K562 (cell line): Measurements from ENCODE around the gene NRF1. TPM values are rescaled to one million over a fixed set of nuclear protein-coding genes. Genes with fewer than 3 reads are reported as not detected.

Experiments
- ATAC-seq: fragments of 200-7000 bp; cut with Tn5 transposase; 3 replicates; pipeline ENCODE4 v1.9.1; 2020; ENCODE audit warnings: moderate library complexity
- BruUV-seq: library from RNA; stranded (reverse); fragments of 400-500 nt; replicated peaks from 2 replicates; lab custom pipeline; 2021; lab: Mats Ljungman, UMichigan
- CTCF ChIA-PET: fragments of 300-600 bp; formaldehyde crosslinking; extraction: SDS; loops from one replicate; lab custom pipeline; 2021; ENCODE audit warnings: low intra/inter-chr PET ratio; lab: Yijun Ruan, JAX
- POLR2A ChIA-PET: fragments of 300-600, 350-650 bp; sonication (Branson Sonifier 250); formaldehyde crosslinking; extraction: SDS; loops from one replicate; lab custom pipeline; 2021; ENCODE audit warnings: antibody characterized with exemption, inconsistent platforms; lab: Yijun Ruan, JAX
- DNase-seq, 4 experiments: peaks; one replicate each; pipeline versions ENCODE4 v3.0.0 to v3.0.0-alpha.2; 2011 to 2018; ENCODE audit warnings: low spot score in 3 of 4, mixed read lengths in 3 of 4; ENCODE audit errors: extremely low read depth in 1 of 4
- FAIRE-seq: peaks from 2 replicates; lab custom pipeline; 2011; peaks lifted over from hg19 to GRCh38; lab: Jason Lieb, UNC
- H2AFZ ChIP-seq: 2 replicates; pipeline ENCODE4 v1.6.0; 2011; ENCODE audit warnings: low read depth, low read length, control low read depth, inconsistent platforms
- H3K27ac ChIP-seq: fragments of 200-600 bp; 3 replicates; pipeline ENCODE4 v1.8.0; 2011; ENCODE audit warnings: low read depth, mild to moderate bottlenecking, control low read depth, inconsistent platforms, low read length, moderate library complexity, mixed read lengths; ENCODE audit errors: extremely low read depth
- H3K27me3 ChIP-seq, 2 experiments: fragments of 300-600 bp in 1 of 2; 2 replicates in 1 of 2; 3 replicates in 1 of 2; pipeline versions ENCODE4 v1.6.0 to v1.8.0; 2011; ENCODE audit warnings: inconsistent platforms in 2 of 2, low read length in 2 of 2, mild to moderate bottlenecking in 1 of 2, mixed read lengths in 1 of 2, moderate library complexity in 1 of 2; ENCODE audit not compliant: control insufficient read depth in 2 of 2, insufficient read depth in 2 of 2
- H3K36me3 ChIP-seq: fragments of 300-600 bp; 3 replicates; pipeline ENCODE4 v1.8.0; 2011; ENCODE audit warnings: mild to moderate bottlenecking, low read length, inconsistent platforms; ENCODE audit not compliant: control insufficient read depth, insufficient read depth
- H3K4me1 ChIP-seq, 2 experiments: fragments of 200-600 bp in 1 of 2; replicated peaks in 1 of 2; 2 replicates in 1 of 2; 3 replicates in 1 of 2; pipeline versions ENCODE4 v1.5.1 to v1.8.0; 2011; ENCODE audit warnings: inconsistent platforms in 2 of 2, low read length in 2 of 2, mild to moderate bottlenecking in 1 of 2, mixed read lengths in 1 of 2, moderate library complexity in 1 of 2; ENCODE audit not compliant: control insufficient read depth in 2 of 2, insufficient read depth in 2 of 2
- H3K4me2 ChIP-seq: 2 replicates; pipeline ENCODE4 v1.6.1; 2011; ENCODE audit warnings: low read length, control low read depth, inconsistent platforms, mixed read lengths; ENCODE audit not compliant: insufficient read depth
- H3K4me3 ChIP-seq: fragments of 200-600 bp; sonication (generic), shearing (Covaris generic); 2 replicates; pipeline ENCODE4 v1.5.1; 2016; ENCODE audit warnings: control low read depth, inconsistent platforms
- H3K79me2 ChIP-seq: fragments of 200-600 bp; 3 replicates; pipeline ENCODE4 v1.8.0; 2011; ENCODE audit warnings: low read length, inconsistent platforms; ENCODE audit not compliant: control insufficient read depth, insufficient read depth
- H3K9ac ChIP-seq, 2 experiments: 2 replicates each; pipeline versions ENCODE4 v1.6.0 to v1.6.1; 2011; ENCODE audit warnings: low read depth in 2 of 2, low read length in 2 of 2, control low read depth in 1 of 2, inconsistent platforms in 1 of 2, mild to moderate bottlenecking in 1 of 2, mixed read lengths in 1 of 2; ENCODE audit not compliant: insufficient read depth in 1 of 2
- H3K9me1 ChIP-seq: one replicate; pipeline ENCODE4 v1.6.0; 2011; ENCODE audit warnings: inconsistent platforms, mild to moderate bottlenecking, low read length, moderate library complexity; ENCODE audit not compliant: control insufficient read depth, insufficient read depth
- H3K9me3 ChIP-seq: replicated peaks from 2 replicates; pipeline ENCODE4 v1.5.1; 2011; ENCODE audit warnings: low read depth, low read length, inconsistent platforms; ENCODE audit not compliant: control insufficient read depth, insufficient read depth
- H4K20me1 ChIP-seq: replicated peaks from 2 replicates; pipeline ENCODE4 v1.6.1; 2011; ENCODE audit warnings: low read length, inconsistent platforms, mixed read lengths; ENCODE audit not compliant: control insufficient read depth, insufficient read depth
- ARID1B ChIP-seq: fragments of 450-650 bp; IDR thresholded peaks from 2 replicates; pipeline ENCODE4 v1.6.1; 2016; ENCODE audit warnings: antibody characterized with exemption, mild to moderate bottlenecking, inconsistent platforms
- C11orf30 ChIP-seq: fragments of 450-650 bp; IDR thresholded peaks from 2 replicates; pipeline ENCODE4 v1.6.1; 2016; ENCODE audit warnings: low read depth, mild to moderate bottlenecking
- CBFA2T3 ChIP-seq: fragments of 450-650 bp; IDR thresholded peaks from 2 replicates; pipeline ENCODE4 v1.6.1; 2017
- CBX2 ChIP-seq: fragments of 200-600 bp; sonication (generic); IDR thresholded peaks from one replicate; pipeline ENCODE4 v1.6.1; 2012; ENCODE audit warnings: mild to moderate bottlenecking, low read length, inconsistent platforms; ENCODE audit not compliant: insufficient read depth, poor library complexity, severe bottlenecking
- FOXP1 ChIP-seq: sonication (generic); formaldehyde crosslinking; IDR thresholded peaks from 2 replicates; pipeline ENCODE4 v1.8.0; 2022; ENCODE audit warnings: mild to moderate bottlenecking, missing genetic modification reagents
- HOXB6 ChIP-seq: fragments of 250-450 bp; sonication (Bioruptor Pico); IDR thresholded peaks from 2 replicates; pipeline ENCODE4 v1.5.1; 2022; ENCODE audit warnings: mild to moderate bottlenecking, borderline replicate concordance
- L3MBTL2 ChIP-seq: fragments of 450-650 bp; IDR thresholded peaks from 2 replicates; pipeline ENCODE4 v1.6.1; 2016; ENCODE audit warnings: mild to moderate bottlenecking, moderate library complexity
- MAFK ChIP-seq: IDR thresholded peaks from 2 replicates; pipeline ENCODE4 v1.6.1; 2011; ENCODE audit warnings: low read length, improper control_type of control experiment
- NFIC ChIP-seq: fragments of 450-650 bp; IDR thresholded peaks from 2 replicates; pipeline ENCODE4 v1.6.1; 2017; ENCODE audit warnings: mild to moderate bottlenecking, inconsistent platforms
- ZNF165 ChIP-seq: fragments of 250-450 bp; sonication (Bioruptor Pico); IDR thresholded peaks from 2 replicates; pipeline ENCODE4 v1.4.0; 2020; ENCODE audit warnings: borderline replicate concordance
- ZNF311 ChIP-seq: fragments of 250-450 bp; sonication (Bioruptor Pico); IDR thresholded peaks from 2 replicates; pipeline ENCODE4 v1.4.0; 2020; ENCODE audit warnings: mild to moderate bottlenecking, moderate library complexity
- ZNF316 ChIP-seq: fragments of 450-650 bp; IDR thresholded peaks from 2 replicates; pipeline ENCODE4 v1.6.1; 2016
- ZNF436 ChIP-seq: fragments of 250-450, 450-650 bp; sonication (Bioruptor Pico); formaldehyde crosslinking; IDR thresholded peaks from 2 replicates; pipeline ENCODE4 v1.7.0; 2020; ENCODE audit warnings: mild to moderate bottlenecking
- WGBS: fragments of 100-300 bp; shearing (Covaris generic); methylation state at CpG from one replicate; pipeline ENCODE4 v1.1.6; 2016; ENCODE audit warnings: low coverage, mixed read lengths; ENCODE audit not compliant: insufficient coverage; ENCODE audit errors: missing lambda C conversion rate; 5-methylcytosine and 5-hydroxymethylcytosine counted together
- in situ Hi-C: fragments of 300-500 bp; cut with MboI; formaldehyde crosslinking; loops from 4 replicates; pipeline ENCODE4 v1.15.0; 2018; ENCODE audit warnings: inconsistent platforms, mixed read lengths
- intact Hi-C: fragments of 100-400 bp; cut with micrococcal nuclease; formaldehyde crosslinking; loops from 2 replicates; pipeline ENCODE4 v1.14.2; 2022
- polyA plus RNA-seq, 8 experiments: library from polyadenylated mRNA; depleted of rRNA in 4 of 8; stranded (reverse) in 5 of 8; unstranded in 3 of 8; fragments of >200 nt; fragmentation: Nextera tagmentation in 2 of 8; fragmentation: Illumina TruSeq in 1 of 8; extraction: Ambion mirVana in 2 of 8; extraction: Trizol in 1 of 8; gene quantifications; 2 replicates each; pipeline versions ENCODE4 v1.2.1 to v1.2.3, GENCODE V29; 2011 to 2014; ENCODE audit warnings: inconsistent platforms in 1 of 8, missing spikeins in 1 of 8
- total RNA-seq, 7 experiments: library from RNA; depleted of rRNA in 6 of 7; stranded (reverse); fragments of >200 nt in 6 of 7; fragmentation: Illumina TruSeq in 2 of 7; extraction: Trizol in 2 of 7; gene quantifications; 2 replicates each; pipeline versions ENCODE4 v1.2.1 to v1.2.3, GENCODE V29; 2011 to 2021; ENCODE audit warnings: low replicate concordance in 1 of 7
- TF ChIP-seq, protein P1 (sequence below): fragments of 250-450 bp; sonication (Bioruptor Pico); IDR thresholded peaks from 2 replicates; pipeline ENCODE4 v1.8.0; 2022; ENCODE audit warnings: moderate library complexity, mild to moderate bottlenecking, inconsistent platforms
- TF ChIP-seq, protein P2 (sequence below): fragments of 450-650 bp; IDR thresholded peaks from 2 replicates; pipeline ENCODE4 v1.6.1; 2017; ENCODE audit warnings: antibody characterized with exemption, mild to moderate bottlenecking
- TF ChIP-seq, protein P3 (sequence below): sonication (generic); formaldehyde crosslinking; IDR thresholded peaks from 2 replicates; pipeline ENCODE4 v1.9.0; 2022; ENCODE audit warnings: mild to moderate bottlenecking, missing genetic modification reagents

Gene NRF1
- total and polyA plus RNA-seq, 9 of the 15 experiments (the other 6 are each of a cell fraction or from before 2014, with no cell fraction given) = 8.6 to 28.8 (median 20.3) TPM

DNA sequence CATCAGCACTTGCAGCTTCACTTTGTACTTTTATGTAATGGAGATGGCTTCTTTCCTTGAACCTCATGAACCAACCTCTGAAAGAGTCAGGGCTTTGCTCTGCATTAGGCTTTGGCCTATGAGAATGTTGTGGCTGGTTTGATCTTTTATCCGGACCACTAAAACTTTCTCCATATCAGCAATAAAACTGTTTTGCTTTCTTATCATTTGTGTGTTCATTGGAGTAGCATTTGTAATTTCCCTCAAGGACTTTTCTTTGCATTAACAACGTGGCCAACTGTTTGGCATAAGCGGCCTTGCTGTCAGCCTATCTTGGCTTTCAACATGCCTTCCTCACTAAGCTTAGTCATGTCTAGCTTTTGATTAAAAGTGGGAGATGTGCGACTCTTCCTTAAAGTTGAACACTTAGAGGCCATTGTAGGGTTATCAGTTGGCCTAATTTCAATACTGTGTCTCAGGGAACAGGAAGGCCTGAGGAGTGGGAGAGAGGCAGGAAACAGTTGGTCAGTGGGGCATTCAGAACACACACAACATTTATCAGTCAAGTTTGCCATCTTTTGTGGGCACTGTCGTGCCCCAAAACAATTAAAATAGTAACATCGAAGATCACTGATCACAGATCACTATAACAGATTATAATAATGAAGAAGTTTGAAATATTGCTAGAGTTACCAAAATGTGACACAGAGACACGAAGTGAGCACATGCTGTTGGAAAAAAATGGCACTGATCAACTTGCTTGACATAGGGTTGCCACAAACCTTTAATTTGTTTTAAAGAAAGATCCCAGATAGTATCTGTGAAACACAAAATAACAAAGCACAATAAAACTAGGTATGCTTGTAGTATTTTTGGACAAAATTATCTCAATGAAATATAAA, 64.7 kb downstream of the NRF1 start:
- FAIRE-seq (peak; percentile 35), ATAC-seq (peak; percentile 67), DNase-seq (peak in 1 of 4 experiments; percentile 46)
- WGBS = 39% methylated on average over 7 of the region's 7 CpGs
- H3K27ac ChIP-seq = peak overlapping the region; percentile 30; the same call in 1 of the 3 replicates
- ChIA-PET POLR2A (interaction anchor here (0.8 kb wide), 1 partner anchor 21 kb away, joined by 3 read pairs; no protein-coding TSS in a partner anchor), CTCF (no interaction called here)
- H3K4me2 ChIP-seq = no peak overlapping the region
- H3K4me3 ChIP-seq = no peak overlapping the region
- peak overlapping the region; percentile 5 for H2AFZ ChIP-seq
- peaks cover 11% of the 10 kb centered on the region for H3K9me3 ChIP-seq
- no peaks in the 10 kb centered on the region for H4K20me1 ChIP-seq
- no peaks in the 10 kb centered on the region for H3K79me2 ChIP-seq
- intact Hi-C loops = no loop called here
- H3K4me1 ChIP-seq = peaks cover 0 to 3% of the 10 kb centered on the region in 2 experiments; a peak in 1 of 5 replicates
- no peaks in the 10 kb centered on the region for H3K9me1 ChIP-seq
- H3K9ac ChIP-seq = no peak overlapping the region
- H3K36me3 ChIP-seq = peaks cover 31% of the 10 kb centered on the region
- no TSS peak for BruUV-seq
- H3K27me3 ChIP-seq = no peaks in the 10 kb centered on the region
- in situ Hi-C loops = no loop called here
- TF ChIP-seq ZNF316 (peak; percentile 68), ARID1B (peak; percentile 47; the same call in 1 of the 2 replicates), C11orf30 (peak; percentile 64), HOXB6 (CRISPR knock-in tag) (no peak), CBX2 (no peak), CBFA2T3 (peak; percentile 35), ZNF436 (CRISPR knock-in tag) (no peak), NFIC (peak; percentile 45; the same call in 1 of the 2 replicates), MAFK (peak; percentile 45; the same call in 1 of the 2 replicates), L3MBTL2 (peak; percentile 53; the same call in 1 of the 2 replicates), ZNF311 (peak; percentile 56; the same call in 1 of the 2 replicates), FOXP1 (no peak), ZNF165 (no peak)
- TF ChIP-seq, protein P1, sequence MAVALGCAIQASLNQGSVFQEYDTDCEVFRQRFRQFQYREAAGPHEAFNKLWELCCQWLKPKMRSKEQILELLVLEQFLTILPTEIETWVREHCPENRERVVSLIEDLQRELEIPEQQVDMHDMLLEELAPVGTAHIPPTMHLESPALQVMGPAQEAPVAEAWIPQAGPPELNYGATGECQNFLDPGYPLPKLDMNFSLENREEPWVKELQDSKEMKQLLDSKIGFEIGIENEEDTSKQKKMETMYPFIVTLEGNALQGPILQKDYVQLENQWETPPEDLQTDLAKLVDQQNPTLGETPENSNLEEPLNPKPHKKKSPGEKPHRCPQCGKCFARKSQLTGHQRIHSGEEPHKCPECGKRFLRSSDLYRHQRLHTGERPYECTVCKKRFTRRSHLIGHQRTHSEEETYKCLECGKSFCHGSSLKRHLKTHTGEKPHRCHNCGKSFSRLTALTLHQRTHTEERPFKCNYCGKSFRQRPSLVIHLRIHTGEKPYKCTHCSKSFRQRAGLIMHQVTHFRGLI (CRISPR knock-in tag) = 0 out of 2 replicates have a peak, but pooled peaks have one; percentile 37
- TF ChIP-seq, protein P2, sequence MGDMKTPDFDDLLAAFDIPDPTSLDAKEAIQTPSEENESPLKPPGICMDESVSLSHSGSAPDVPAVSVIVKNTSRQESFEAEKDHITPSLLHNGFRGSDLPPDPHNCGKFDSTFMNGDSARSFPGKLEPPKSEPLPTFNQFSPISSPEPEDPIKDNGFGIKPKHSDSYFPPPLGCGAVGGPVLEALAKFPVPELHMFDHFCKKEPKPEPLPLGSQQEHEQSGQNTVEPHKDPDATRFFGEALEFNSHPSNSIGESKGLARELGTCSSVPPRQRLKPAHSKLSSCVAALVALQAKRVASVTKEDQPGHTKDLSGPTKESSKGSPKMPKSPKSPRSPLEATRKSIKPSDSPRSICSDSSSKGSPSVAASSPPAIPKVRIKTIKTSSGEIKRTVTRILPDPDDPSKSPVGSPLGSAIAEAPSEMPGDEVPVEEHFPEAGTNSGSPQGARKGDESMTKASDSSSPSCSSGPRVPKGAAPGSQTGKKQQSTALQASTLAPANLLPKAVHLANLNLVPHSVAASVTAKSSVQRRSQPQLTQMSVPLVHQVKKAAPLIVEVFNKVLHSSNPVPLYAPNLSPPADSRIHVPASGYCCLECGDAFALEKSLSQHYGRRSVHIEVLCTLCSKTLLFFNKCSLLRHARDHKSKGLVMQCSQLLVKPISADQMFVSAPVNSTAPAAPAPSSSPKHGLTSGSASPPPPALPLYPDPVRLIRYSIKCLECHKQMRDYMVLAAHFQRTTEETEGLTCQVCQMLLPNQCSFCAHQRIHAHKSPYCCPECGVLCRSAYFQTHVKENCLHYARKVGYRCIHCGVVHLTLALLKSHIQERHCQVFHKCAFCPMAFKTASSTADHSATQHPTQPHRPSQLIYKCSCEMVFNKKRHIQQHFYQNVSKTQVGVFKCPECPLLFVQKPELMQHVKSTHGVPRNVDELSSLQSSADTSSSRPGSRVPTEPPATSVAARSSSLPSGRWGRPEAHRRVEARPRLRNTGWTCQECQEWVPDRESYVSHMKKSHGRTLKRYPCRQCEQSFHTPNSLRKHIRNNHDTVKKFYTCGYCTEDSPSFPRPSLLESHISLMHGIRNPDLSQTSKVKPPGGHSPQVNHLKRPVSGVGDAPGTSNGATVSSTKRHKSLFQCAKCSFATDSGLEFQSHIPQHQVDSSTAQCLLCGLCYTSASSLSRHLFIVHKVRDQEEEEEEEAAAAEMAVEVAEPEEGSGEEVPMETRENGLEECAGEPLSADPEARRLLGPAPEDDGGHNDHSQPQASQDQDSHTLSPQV = peak; percentile 71; the same call in 1 of the 2 replicates
- TF ChIP-seq, protein P3, sequence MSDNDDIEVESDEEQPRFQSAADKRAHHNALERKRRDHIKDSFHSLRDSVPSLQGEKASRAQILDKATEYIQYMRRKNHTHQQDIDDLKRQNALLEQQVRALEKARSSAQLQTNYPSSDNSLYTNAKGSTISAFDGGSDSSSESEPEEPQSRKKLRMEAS (CRISPR knock-in tag) = no peak
